ENCODE data around the gene FSIP1. TPM values are rescaled to one million over a fixed set of nuclear protein-coding genes. Genes with fewer than 3 reads are reported as not detected.

FSIP1 gene
- polyA plus RNA-seq, 1 experiment, result 0.43 TPM

- DNase-seq (ENCODE audit: low read depth, low spot score), result no peak
- H3K4me3 ChIP-seq (ENCODE audit: low read depth, low read length), result no peak overlapping the region
- no peak for TF ChIP-seq CTCF (IDR thresholded peaks at IDR 0.05; ENCODE audit: low read depth, low read length)
- ChIA-PET POLR2A (no interaction called here), CTCF (interaction anchor here (1.1 to 1.9 kb wide), 2 partner anchors 22 to 1035 kb away, joined by 3 to 16 read pairs; no protein-coding TSS in a partner anchor)
- no peaks in the 10 kb centered on the region for H3K9me3 ChIP-seq (ENCODE audit: control insufficient read depth, insufficient read depth, low read length)
- no peak overlapping the region for H3K27ac ChIP-seq (ENCODE audit: low read depth, low read length)
- H3K27me3 ChIP-seq (ENCODE audit: control insufficient read depth, insufficient read depth, low read length), result no peaks in the 10 kb centered on the region
Observed at GRCh38 chr15:39735120-39735717, 47.4 kb downstream of the FSIP1 start.

GRCh38 chr15:39731266-39731665 lies 51.4 kb downstream of the FSIP1 start:
- H3K27ac ChIP-seq (ENCODE audit: low read depth, low read length), result no peak overlapping the region
- ChIA-PET POLR2A (no interaction called here), CTCF (no interaction called here)
- DNase-seq (ENCODE audit: low read depth, low spot score), result no peak
- H3K27me3 ChIP-seq (ENCODE audit: control insufficient read depth, insufficient read depth, low read length), result no peaks in the 10 kb centered on the region
- H3K9me3 ChIP-seq (ENCODE audit: control insufficient read depth, insufficient read depth, low read length), result no peaks in the 10 kb centered on the region
- TF ChIP-seq CTCF (IDR thresholded peaks at IDR 0.05; ENCODE audit: low read depth, low read length), result no peak
- no peak overlapping the region for H3K4me3 ChIP-seq (ENCODE audit: low read depth, low read length)

DNA sequence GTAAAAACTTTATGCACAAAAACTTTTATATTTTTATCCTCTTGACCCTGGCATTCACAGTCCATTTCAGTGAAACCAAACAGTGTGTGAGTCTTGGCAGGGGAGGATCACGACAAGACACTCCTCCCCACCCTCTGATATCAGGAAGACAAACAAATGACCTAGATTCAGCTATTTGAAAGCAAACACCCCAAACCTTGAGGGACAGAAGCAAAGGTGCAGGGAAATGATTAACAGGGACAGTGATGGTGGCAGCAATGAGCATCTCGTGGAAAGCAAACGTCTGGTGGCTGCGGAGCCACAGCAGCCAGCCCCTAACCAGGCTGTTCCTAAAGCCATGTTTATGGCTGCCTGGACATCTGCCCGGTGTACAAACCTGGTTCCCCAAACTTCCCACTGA lies 52.1 kb downstream of the FSIP1 start:
- H3K9me3 ChIP-seq (ENCODE audit: control insufficient read depth, insufficient read depth, low read length), result no peaks in the 10 kb centered on the region
- H3K27me3 ChIP-seq (ENCODE audit: control insufficient read depth, insufficient read depth, low read length), result no peaks in the 10 kb centered on the region
- CTCF ChIA-PET, result no interaction called here
- no peak for TF ChIP-seq CTCF (IDR thresholded peaks at IDR 0.05; ENCODE audit: low read depth, low read length)
- no peak overlapping the region for H3K27ac ChIP-seq (ENCODE audit: low read depth, low read length)
- POLR2A ChIA-PET, result no interaction called here
- no peak for DNase-seq (ENCODE audit: low read depth, low spot score)
- no peak overlapping the region for H3K4me3 ChIP-seq (ENCODE audit: low read depth, low read length)

DNA sequence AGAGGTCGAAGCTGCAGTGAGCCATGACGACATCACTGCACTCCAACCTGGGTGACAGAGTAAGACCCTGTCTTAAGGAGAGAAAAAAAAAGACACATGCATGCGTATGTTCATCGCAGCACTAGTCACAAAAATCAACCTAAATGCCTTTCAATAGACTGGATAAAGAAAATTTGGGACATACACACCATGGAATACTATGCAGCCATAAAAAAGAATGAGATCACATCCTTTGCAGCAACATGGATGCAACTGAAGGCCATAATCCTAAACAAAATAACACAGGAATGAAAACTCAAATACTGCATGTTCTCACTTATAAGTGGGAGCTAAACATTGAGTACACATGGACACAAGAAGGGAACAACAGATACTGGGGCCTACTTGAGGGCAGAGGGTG lies 53.1 kb downstream of the FSIP1 start:
- Histone ChIP-seq H3K9me3 (ENCODE audit: control insufficient read depth, insufficient read depth, low read length) (no peaks in the 10 kb centered on the region), H3K4me3 (ENCODE audit: low read depth, low read length) (no peak overlapping the region), H3K27me3 (ENCODE audit: control insufficient read depth, insufficient read depth, low read length) (no peaks in the 10 kb centered on the region), H3K27ac (ENCODE audit: low read depth, low read length) (no peak overlapping the region)
- ChIA-PET CTCF (no interaction called here), POLR2A (no interaction called here)
- TF ChIP-seq CTCF (IDR thresholded peaks at IDR 0.05; ENCODE audit: low read depth, low read length), result no peak
- DNase-seq (ENCODE audit: low read depth, low spot score), result no peak

DNA sequence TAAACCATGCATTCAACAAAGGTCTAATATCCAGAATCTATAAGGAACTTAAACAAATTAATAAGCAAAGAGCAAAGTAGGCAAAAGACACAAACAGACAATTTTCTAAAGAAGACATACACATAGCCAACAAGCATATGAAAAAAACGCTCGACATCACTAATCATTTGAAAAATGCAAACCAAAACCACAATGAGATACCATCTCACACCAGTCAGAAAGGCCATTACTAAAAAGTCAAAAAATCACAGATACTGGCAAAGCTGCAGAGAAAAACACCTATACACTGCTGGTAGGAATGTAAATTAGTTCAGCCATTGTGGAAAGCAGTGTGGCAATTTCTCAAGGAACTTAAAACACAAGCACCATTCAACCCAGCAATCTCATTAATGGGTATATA lies 53.8 kb downstream of the FSIP1 start:
- DNase-seq (ENCODE audit: low read depth, low spot score), result no peak
- Histone ChIP-seq H3K27ac (ENCODE audit: low read depth, low read length) (no peak overlapping the region), H3K27me3 (ENCODE audit: control insufficient read depth, insufficient read depth, low read length) (no peaks in the 10 kb centered on the region), H3K9me3 (ENCODE audit: control insufficient read depth, insufficient read depth, low read length) (no peaks in the 10 kb centered on the region), H3K4me3 (ENCODE audit: low read depth, low read length) (no peak overlapping the region)
- CTCF ChIA-PET, result no interaction called here
- no peak for TF ChIP-seq CTCF (IDR thresholded peaks at IDR 0.05; ENCODE audit: low read depth, low read length)
- POLR2A ChIA-PET, result no interaction called here

All from AG04450 (cell line).